Uterus (tissue), 2 donors: Measurements from ENCODE around the gene CRYBG1.

Experiments used
- POLR2A ChIP-seq, 2 donors: fragments of 450-650 bp; IDR thresholded peaks; one replicate each; pipeline ENCODE4 v1.6.1; 2016; ENCODE audit warnings: antibody characterized with exemption in 2 of 2, mild to moderate bottlenecking in 1 of 2, moderate library complexity in 1 of 2
- TF ChIP-seq, protein P1 (sequence below), 4 experiments: fragments of 200-600 bp in 2 of 4; fragments of 450-650 bp in 2 of 4; sonication (generic) in 2 of 4; IDR thresholded peaks; one replicate each; pipeline ENCODE4 v1.5.1; 2016 to 2019; ENCODE audit warnings: antibody characterized with exemption in 4 of 4, mild to moderate bottlenecking in 2 of 4, moderate library complexity in 1 of 4

DNA sequence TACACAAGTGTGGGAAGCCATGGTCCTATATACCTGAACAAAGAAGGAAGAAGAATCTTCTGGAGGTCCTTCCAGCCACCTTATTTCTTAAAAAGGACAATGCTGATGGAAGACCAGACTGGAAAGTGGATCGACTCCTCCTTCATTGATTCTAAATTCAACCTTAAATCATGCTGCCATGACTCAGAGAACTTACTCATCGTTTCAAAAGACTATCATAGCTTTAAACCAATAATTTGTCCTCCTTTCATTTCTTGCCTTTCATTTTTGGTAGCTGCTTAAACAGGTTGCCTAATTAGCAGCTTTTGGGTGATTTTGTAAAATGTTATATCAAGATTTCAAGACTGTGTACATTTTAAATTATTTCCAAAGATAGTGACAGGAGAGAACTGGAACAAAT lies 208.0 kb downstream of the CRYBG1 start:
- TF ChIP-seq, protein P1, sequence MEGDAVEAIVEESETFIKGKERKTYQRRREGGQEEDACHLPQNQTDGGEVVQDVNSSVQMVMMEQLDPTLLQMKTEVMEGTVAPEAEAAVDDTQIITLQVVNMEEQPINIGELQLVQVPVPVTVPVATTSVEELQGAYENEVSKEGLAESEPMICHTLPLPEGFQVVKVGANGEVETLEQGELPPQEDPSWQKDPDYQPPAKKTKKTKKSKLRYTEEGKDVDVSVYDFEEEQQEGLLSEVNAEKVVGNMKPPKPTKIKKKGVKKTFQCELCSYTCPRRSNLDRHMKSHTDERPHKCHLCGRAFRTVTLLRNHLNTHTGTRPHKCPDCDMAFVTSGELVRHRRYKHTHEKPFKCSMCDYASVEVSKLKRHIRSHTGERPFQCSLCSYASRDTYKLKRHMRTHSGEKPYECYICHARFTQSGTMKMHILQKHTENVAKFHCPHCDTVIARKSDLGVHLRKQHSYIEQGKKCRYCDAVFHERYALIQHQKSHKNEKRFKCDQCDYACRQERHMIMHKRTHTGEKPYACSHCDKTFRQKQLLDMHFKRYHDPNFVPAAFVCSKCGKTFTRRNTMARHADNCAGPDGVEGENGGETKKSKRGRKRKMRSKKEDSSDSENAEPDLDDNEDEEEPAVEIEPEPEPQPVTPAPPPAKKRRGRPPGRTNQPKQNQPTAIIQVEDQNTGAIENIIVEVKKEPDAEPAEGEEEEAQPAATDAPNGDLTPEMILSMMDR (IDR thresholded peaks at IDR 0.05): no peak
- no peak for TF ChIP-seq POLR2A (IDR thresholded peaks at IDR 0.05)
